Activated CD4-positive, alpha-beta T cell treated with anti-CD3 and anti-CD28 coated beads, Interleukin-2, amount 10 ng/mL, durations not matched to agents 7 days and 5 days (primary cell): ENCODE results near the gene RRP15. TPM values are rescaled to one million over a fixed set of nuclear protein-coding genes. Genes with fewer than 3 reads are reported as not detected.
"Not testable (repeated sequence)": the region's sequence is repeated elsewhere in the genome, so short reads cannot be mapped to it uniquely, and the experiment has no call there.

Source experiments
- CTCF ChIA-PET: fragments of 350-600 bp; sonication (Branson Sonifier 250); formaldehyde crosslinking; loops from one replicate; lab custom pipeline; 2021; ENCODE audit warnings: antibody characterized with exemption; lab: Charles Lee
- POLR2A ChIA-PET: fragments of 350-600 bp; sonication (Branson Sonifier 250); formaldehyde crosslinking; loops from one replicate; lab custom pipeline; 2021; ENCODE audit warnings: antibody characterized with exemption; lab: Charles Lee
- DNase-seq: peaks from one replicate; pipeline ENCODE4 v3.0.0-alpha.2; 2020
- H3K27ac Mint-ChIP-seq: one replicate; pipeline ENCODE4 v1.8.0; 2021; ENCODE audit warnings: mild to moderate bottlenecking, moderate library complexity, mixed read lengths
- H3K27me3 Mint-ChIP-seq: one replicate; pipeline ENCODE4 v1.8.0; 2021; ENCODE audit warnings: mixed read lengths
- H3K36me3 Mint-ChIP-seq: one replicate; pipeline ENCODE4 v1.8.0; 2021; ENCODE audit warnings: low read depth, mixed read lengths
- H3K4me1 Mint-ChIP-seq: one replicate; pipeline ENCODE4 v1.8.0; 2021; ENCODE audit warnings: mixed read lengths
- H3K4me3 Mint-ChIP-seq: one replicate; pipeline ENCODE4 v1.8.0; 2021; ENCODE audit warnings: mild to moderate bottlenecking, moderate library complexity, mixed read lengths
- H3K9me3 Mint-ChIP-seq: one replicate; pipeline ENCODE4 v1.8.0; 2021; ENCODE audit warnings: mixed read lengths
- total RNA-seq, 2 experiments: library from RNA; stranded (reverse); gene quantifications; one replicate each; pipeline ENCODE4 v1.2.3, GENCODE V29; 2021

RRP15 gene
- total RNA-seq, 2 experiments from 2014 or later = 14.0 to 18.0 TPM

DNA sequence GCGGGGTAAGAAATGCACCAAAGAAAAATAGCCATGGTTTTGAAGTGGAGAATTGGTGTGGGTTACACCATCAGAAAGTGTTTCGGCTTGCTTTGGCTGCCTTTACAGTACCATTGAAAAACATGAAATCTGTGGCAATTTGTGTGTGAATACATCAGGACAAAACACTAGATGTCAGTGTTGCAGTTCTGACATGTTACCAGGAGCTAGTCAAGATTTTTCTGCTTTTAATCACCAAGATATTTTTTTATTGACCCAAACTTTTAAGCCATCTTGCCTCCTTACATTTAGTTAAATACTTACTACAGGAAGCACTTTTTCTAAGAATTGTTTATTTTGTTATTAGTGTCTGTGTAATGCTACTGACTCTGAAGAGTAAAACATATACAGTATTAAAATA, 14.3 kb downstream of the RRP15 start:
- Mint-ChIP-seq H3K4me3 (no peak overlapping the region), H3K4me1 (peaks cover 11% of the 10 kb centered on the region), H3K36me3 (peaks cover 4% of the 10 kb centered on the region), H3K27me3 (no peaks in the 10 kb centered on the region), H3K27ac (no peak overlapping the region), H3K9me3 (no peaks in the 10 kb centered on the region)
- ChIA-PET CTCF (no interaction called here), POLR2A (no interaction called here)
- no peak for DNase-seq

DNA sequence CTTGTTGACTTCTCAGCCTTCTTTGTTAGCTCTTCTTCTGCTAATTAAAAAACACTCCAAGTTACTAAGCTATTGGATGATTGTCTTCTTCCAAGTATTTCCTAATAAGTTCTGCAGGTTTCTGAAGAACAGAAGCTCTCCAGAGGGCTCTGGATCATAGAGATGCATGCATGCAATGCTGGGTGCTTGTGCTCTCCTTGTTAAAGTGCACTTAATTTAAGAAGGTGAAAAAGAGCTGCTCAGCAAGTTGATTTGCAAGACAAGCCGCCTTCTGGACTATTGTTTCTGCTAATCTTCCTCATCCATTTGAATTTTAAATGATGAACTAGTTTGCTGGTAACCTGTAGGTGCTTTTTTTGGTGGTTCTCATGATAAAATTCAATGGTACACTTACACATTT, 16.1 kb downstream of the RRP15 start:
- H3K36me3 Mint-ChIP-seq = peaks cover 4% of the 10 kb centered on the region
- no peak for DNase-seq
- ChIA-PET POLR2A (no interaction called here), CTCF (no interaction called here)
- H3K4me3 Mint-ChIP-seq = no peak overlapping the region
- H3K27ac Mint-ChIP-seq = no peak overlapping the region
- no peaks in the 10 kb centered on the region for H3K27me3 Mint-ChIP-seq
- no peaks in the 10 kb centered on the region for H3K9me3 Mint-ChIP-seq
- H3K4me1 Mint-ChIP-seq = peaks cover 14% of the 10 kb centered on the region

DNA sequence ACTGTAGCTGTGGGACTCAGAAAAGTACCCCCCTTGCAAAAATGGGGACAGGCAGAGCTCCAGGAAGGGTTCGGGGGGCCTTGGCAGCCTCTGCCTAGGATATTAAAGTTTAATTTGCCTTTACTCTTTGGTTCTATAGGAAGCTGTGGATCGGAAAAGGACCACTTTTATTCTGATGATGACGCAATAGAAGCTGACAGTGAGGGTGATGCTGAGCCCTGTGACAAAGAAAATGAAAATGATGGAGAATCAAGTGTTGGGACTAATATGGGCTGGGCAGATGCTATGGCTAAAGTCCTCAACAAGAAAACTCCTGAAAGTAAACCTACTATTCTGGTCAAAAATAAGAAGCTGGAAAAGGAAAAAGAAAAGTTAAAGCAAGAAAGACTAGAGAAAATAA, 17.1 kb downstream of the RRP15 start:
- Mint-ChIP-seq H3K27ac (no peak overlapping the region), H3K9me3 (no peaks in the 10 kb centered on the region), H3K4me3 (no peak overlapping the region), H3K36me3 (peaks cover 5% of the 10 kb centered on the region), H3K27me3 (no peaks in the 10 kb centered on the region), H3K4me1 (peaks cover 14% of the 10 kb centered on the region)
- ChIA-PET POLR2A (no interaction called here), CTCF (no interaction called here)
- no peak for DNase-seq

DNA sequence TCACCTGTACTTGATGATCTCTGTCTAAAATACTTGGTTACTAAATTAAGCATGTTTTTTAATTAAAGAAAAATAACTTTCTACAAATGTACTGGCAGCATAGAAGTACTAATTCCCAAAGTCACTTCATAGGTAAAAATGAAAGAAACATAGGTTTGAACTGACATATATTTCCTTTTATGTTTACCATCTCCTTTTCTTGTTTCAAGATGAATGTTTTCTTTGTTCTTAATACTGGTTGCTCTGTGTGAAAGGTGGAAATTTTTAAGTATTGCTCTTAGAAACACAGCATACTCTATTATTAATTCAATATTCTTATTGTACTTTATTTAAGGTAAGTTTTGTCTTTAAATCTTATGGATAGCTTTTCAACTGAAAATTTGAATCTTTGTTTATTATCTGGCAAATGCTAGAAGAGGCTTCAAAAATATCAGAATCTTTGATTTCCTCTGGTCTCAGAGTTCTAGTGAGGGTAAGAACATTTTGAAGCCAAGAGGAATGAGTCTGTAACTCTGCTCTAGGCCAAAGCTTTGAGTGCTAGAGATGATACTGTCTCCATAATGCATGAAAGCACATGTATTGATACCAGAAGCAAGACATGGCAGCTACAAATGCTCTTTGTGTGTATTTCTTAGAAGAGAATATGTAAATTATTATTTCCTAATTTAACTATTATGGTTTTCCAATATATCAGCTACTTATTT, 18.2 kb downstream of the RRP15 start:
- no peak overlapping the region for H3K27ac Mint-ChIP-seq
- POLR2A ChIA-PET = no interaction called here
- no peak for DNase-seq
- CTCF ChIA-PET = no interaction called here
- H3K4me3 Mint-ChIP-seq = no peak overlapping the region
- H3K27me3 Mint-ChIP-seq = no peaks in the 10 kb centered on the region
- H3K9me3 Mint-ChIP-seq = no peaks in the 10 kb centered on the region
- H3K36me3 Mint-ChIP-seq = peaks cover 9% of the 10 kb centered on the region
- H3K4me1 Mint-ChIP-seq = peaks cover 14% of the 10 kb centered on the region

DNA sequence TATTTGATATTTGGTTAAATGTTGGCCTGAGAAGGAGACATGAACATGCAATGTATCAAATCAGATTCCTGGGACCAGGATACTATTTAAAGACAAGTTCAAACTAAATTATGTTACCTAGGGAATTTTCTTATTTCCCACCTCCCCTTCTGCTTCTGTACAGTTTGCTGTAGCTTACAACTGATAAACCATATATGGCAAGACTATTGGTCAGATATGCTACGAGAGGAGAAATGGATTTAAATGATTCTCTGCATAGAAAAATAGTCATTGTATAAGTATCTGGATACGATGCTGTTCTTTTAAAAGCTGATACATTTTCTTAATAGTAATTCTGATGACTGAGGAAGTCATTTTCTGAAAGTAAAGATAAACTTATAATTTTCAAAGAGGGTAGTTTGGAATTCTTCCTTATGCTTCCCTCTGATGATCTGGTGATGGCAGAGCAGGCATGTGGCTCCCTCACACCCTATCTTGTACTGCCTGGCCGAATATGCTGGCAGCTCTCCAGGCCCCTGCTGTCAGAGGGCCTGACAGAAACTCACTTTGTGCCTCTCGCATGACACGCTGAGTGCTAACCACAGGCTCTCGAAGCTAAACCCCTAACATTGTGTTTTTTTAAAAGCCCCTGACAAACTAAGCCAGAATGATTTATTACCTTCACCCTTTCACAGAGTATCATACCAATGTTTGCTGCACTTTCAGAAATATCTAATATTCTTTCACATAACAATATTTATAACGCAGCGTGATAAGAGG, 19.4 kb downstream of the RRP15 start:
- Mint-ChIP-seq H3K27me3 (no peaks in the 10 kb centered on the region), H3K36me3 (peaks cover 13% of the 10 kb centered on the region), H3K27ac (no peak overlapping the region), H3K4me1 (peaks cover 14% of the 10 kb centered on the region), H3K9me3 (no peaks in the 10 kb centered on the region), H3K4me3 (no peak overlapping the region)
- CTCF ChIA-PET = no interaction called here
- DNase-seq = no peak
- POLR2A ChIA-PET = no interaction called here

DNA sequence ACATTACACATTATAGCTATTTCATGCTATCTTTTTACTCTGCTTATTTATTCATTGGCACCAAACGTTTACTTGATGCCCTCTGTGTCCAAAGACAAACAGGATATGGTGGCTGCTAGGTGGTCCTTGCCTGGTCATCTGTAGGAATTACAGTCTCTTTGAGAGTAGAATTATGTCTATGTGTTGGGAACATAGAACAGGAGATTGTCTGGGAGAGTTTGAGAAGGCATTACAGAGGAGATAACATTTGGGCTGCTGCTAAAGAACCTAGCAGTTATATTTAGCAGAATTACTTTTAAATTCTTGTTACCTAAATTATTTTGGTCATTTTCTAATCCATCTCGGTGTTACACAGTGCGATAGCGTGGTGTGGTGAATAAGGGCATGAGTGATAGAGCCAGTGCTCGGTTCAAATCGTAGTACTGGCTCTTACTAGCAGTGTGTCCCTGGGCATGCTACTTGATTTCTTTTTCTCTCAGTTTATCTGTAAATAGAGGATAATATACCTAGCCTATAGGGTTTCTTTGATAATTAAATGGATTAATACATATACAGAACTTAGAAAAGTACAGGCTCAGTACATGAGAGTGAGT, 20.5 kb downstream of the RRP15 start:
- Mint-ChIP-seq H3K36me3 (peaks cover 14% of the 10 kb centered on the region), H3K4me1 (peaks cover 14% of the 10 kb centered on the region), H3K4me3 (no peak overlapping the region), H3K27me3 (no peaks in the 10 kb centered on the region), H3K9me3 (no peaks in the 10 kb centered on the region), H3K27ac (no peak overlapping the region)
- POLR2A ChIA-PET = no interaction called here
- CTCF ChIA-PET = no interaction called here
- DNase-seq = no peak

DNA sequence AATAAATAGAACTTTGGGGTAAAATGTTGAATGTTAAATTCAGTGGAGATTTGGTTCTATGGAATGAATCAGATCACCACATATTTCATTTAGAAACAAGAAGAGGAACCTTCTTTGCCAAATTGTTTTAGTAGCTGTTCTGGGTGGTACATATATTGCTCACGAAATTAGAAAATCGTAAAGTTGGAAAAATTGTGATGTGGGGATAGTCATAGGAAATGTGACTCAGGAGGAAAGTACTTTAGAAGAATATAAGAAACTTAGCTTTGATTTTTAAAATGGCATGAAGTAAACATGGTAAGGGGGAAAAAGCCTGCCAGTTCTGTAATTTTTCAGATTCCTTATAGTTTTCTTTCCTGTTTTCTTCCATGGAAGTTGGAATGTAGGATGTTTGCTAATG, 27.4 kb downstream of the RRP15 start:
- no peak overlapping the region for H3K4me3 Mint-ChIP-seq
- no peaks in the 10 kb centered on the region for H3K9me3 Mint-ChIP-seq
- no peaks in the 10 kb centered on the region for H3K27me3 Mint-ChIP-seq
- DNase-seq = no peak
- no peaks in the 10 kb centered on the region for H3K4me1 Mint-ChIP-seq
- H3K27ac Mint-ChIP-seq = no peak overlapping the region
- ChIA-PET POLR2A (no interaction called here), CTCF (interaction anchor here (0.6 kb wide), 1 partner anchor 10 kb away, joined by 3 read pairs; no protein-coding TSS in a partner anchor)
- peaks cover 23% of the 10 kb centered on the region for H3K36me3 Mint-ChIP-seq

DNA sequence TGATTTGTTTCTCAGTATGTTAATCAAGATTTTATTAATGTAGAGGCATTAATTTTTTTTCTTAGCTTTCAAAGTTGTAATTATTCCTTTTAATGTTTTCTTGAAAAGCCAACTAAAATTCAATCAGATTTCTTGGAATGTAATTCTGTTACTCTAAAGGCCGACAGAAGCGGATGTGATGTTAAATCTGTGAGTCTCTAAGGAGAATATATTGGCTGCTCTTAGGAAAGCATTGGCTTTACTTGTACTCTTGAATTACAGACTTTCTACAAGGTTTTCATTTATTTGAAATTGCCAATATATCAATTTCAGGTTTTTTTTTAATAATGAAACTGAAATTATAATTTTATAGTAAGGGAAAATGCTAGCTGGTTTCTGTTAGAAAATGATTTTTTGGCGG, 29.2 kb downstream of the RRP15 start:
- no peak for DNase-seq
- no peak overlapping the region for H3K27ac Mint-ChIP-seq
- H3K4me1 Mint-ChIP-seq = no peaks in the 10 kb centered on the region
- H3K9me3 Mint-ChIP-seq = no peaks in the 10 kb centered on the region
- no peak overlapping the region for H3K4me3 Mint-ChIP-seq
- peaks cover 18% of the 10 kb centered on the region for H3K36me3 Mint-ChIP-seq
- ChIA-PET CTCF (no interaction called here), POLR2A (interaction anchor here (0.6 kb wide), 1 partner anchor 24 kb away, joined by 4 read pairs; no protein-coding TSS in a partner anchor)
- H3K27me3 Mint-ChIP-seq = no peaks in the 10 kb centered on the region

DNA sequence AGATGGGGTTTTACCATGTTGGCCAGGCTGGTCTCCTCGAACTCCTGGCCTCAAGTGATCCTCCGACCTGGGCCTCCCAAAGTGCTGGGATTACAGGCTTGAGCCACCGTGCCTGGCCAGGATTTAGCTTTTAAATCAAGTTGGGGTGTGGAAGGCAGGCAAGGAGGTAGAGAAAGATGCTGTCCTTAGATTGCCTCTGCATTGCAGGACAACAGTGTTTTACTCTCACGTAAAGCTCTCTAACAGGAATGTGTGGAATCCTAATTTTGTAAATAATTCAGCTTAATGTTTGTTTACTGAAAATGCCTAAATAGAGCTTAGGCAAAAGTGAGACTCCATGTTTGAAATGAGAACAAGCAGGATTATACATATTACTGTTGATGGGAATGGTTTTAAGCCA, 30.5 kb downstream of the RRP15 start:
- CTCF ChIA-PET = no interaction called here
- no peak for DNase-seq
- Mint-ChIP-seq H3K9me3 (no peaks in the 10 kb centered on the region), H3K4me3 (no peak overlapping the region), H3K27me3 (no peaks in the 10 kb centered on the region), H3K4me1 (no peaks in the 10 kb centered on the region), H3K36me3 (peaks cover 16% of the 10 kb centered on the region), H3K27ac (no peak overlapping the region)
- POLR2A ChIA-PET = no interaction called here

DNA sequence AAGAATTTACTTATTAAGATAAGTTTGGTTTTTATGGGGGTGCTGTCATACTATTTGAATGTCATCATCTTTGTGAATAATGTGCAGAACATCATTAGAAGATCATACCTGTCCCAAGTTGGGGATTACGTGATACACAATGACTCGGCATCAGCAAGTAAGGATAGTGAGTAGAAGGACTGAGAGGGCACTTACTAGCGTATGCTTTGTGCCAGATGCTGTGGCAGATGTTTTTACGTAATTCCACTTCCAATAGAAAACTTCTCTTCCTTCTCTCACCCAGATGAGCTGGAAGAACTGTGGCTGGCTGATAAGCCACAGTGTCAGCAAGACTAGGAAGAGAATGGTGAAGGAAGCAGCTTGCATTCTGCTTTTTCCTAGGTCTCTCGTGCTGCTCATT, 32.0 kb downstream of the RRP15 start:
- no peak overlapping the region for H3K4me3 Mint-ChIP-seq
- CTCF ChIA-PET = no interaction called here
- no peak for DNase-seq
- H3K36me3 Mint-ChIP-seq = peaks cover 7% of the 10 kb centered on the region
- H3K9me3 Mint-ChIP-seq = no peaks in the 10 kb centered on the region
- no peaks in the 10 kb centered on the region for H3K27me3 Mint-ChIP-seq
- POLR2A ChIA-PET = no interaction called here
- H3K4me1 Mint-ChIP-seq = no peaks in the 10 kb centered on the region
- H3K27ac Mint-ChIP-seq = no peak overlapping the region

DNA sequence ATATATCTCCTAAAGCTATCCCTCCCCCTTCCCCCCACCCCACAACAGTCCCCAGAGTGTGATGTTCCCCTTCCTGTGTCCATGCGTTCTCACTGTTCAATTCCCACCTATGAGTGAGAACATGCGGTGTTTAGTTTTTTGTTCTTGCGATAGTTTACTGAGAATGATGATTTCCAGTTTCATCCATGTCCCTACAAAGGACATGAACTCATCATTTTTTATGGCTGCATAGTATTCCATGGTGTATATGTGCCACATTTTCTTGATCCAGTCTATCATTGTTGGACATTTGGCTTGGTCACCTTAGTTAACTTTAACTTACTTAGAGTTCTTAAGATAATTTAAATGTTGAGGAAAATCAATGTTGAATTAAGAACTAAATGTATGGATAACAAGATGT, 35.1 kb downstream of the RRP15 start:
- H3K9me3 Mint-ChIP-seq, POLR2A ChIA-PET, H3K36me3 Mint-ChIP-seq, H3K27ac Mint-ChIP-seq, H3K4me3 Mint-ChIP-seq, CTCF ChIA-PET, DNase-seq, H3K27me3 Mint-ChIP-seq, H3K4me1 Mint-ChIP-seq: not testable (repeated sequence)

DNA sequence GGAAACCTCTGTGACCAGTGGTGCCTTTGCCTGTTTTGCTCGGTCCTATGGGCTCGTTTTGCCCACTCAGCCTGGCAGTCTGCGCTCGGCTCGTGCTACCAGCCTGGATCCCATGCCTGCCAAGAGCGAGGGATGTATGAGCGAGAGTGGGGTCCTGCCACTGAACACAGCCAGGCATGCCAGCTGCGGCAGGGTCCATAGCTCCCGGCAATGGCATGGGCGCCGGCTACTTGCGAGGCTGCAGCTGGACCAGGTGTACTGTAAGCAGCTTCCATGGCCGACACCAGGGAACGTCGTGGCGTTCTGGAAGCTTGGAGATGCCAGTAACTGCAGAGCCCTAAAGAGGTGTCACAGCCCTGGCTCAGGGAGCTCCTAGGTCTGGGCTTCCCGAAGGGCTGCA, 37.7 kb downstream of the RRP15 start:
- H3K9me3 Mint-ChIP-seq = no peaks in the 10 kb centered on the region
- POLR2A ChIA-PET = no interaction called here
- no peak overlapping the region for H3K4me3 Mint-ChIP-seq
- H3K36me3 Mint-ChIP-seq = peaks cover 5% of the 10 kb centered on the region
- H3K27me3 Mint-ChIP-seq = no peaks in the 10 kb centered on the region
- no peak for DNase-seq
- no peak overlapping the region for H3K27ac Mint-ChIP-seq
- no peaks in the 10 kb centered on the region for H3K4me1 Mint-ChIP-seq
- CTCF ChIA-PET = interaction anchor here (1.1 kb wide), 1 partner anchor 11 kb away, joined by 3 read pairs; no protein-coding TSS in a partner anchor

DNA sequence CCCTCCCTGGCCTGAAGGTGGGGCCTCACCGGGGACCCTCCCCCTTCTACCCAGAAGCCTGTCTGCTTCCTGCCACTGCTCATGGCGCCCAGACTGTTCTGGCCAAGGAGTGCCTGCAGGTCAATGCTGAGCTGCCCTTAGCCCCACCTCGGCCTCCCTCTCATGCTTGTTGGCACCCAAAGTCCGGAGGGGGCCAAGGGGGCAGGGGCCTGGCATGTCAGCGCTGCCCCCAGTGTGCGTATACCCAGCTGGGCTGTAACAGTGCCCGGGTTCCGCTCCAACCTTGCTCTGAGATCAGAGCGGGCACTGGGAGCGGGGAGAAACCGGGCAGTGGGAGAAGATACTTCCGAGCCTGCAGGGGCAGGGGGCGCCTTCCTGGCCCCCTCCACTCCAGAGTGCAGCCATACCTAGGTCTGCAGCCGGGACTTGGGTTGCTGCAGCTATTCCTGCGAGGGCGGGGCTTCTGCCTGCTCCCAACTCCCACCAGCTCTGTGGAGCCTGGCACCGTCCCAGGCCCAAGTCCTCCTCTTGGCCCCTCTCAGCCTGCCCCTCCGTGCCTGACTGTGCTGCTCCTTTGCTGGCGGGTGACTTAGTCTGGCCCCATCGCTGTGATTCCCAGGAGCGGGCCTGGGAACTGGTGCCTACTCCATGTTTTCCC, 38.6 kb downstream of the RRP15 start:
- no peaks in the 10 kb centered on the region for H3K27me3 Mint-ChIP-seq
- CTCF ChIA-PET = no interaction called here
- no peak for DNase-seq
- no peaks in the 10 kb centered on the region for H3K9me3 Mint-ChIP-seq
- POLR2A ChIA-PET = no interaction called here
- no peaks in the 10 kb centered on the region for H3K4me1 Mint-ChIP-seq
- no peak overlapping the region for H3K27ac Mint-ChIP-seq
- peaks cover 5% of the 10 kb centered on the region for H3K36me3 Mint-ChIP-seq
- H3K4me3 Mint-ChIP-seq = no peak overlapping the region
